ENCODE data around the gene XPR1. TPM values are rescaled to one million over a fixed set of nuclear protein-coding genes. Genes with fewer than 3 reads are reported as not detected.

Gene XPR1
- total and polyA plus RNA-seq, 2 of the 8 experiments (the other 6 are each of a cell fraction or from before 2014, with no cell fraction given) = 28.6 to 43.9 TPM

- Histone ChIP-seq H3K9me3 (ENCODE audit: insufficient read depth in 2 of 2, low read depth in 1 of 2, low read length in 1 of 2) (peaks cover 0 to 5% of the 10 kb centered on the region in 2 experiments; a peak in 1 of 4 replicates), H3K23ac (ENCODE audit: insufficient read length) (no peak overlapping the region), H2BK20ac (ENCODE audit: low read length) (no peak overlapping the region), H3K4me3 (ENCODE audit: extremely low read depth in 1 of 4, insufficient read depth in 2 of 4, low read depth in 3 of 4, low read length in 4 of 4) (no peak overlapping the region), H4K5ac (ENCODE audit: insufficient read length, low read depth, low read length) (no peak overlapping the region), H3K18ac (ENCODE audit: extremely low read depth, low read length) (no peak overlapping the region), H2BK120ac (replicated peaks; ENCODE audit: low read depth, low read length) (no peak overlapping the region), H2BK15ac (ENCODE audit: low read length) (no peak overlapping the region), H3K79me2 (ENCODE audit: control insufficient read depth in 1 of 2, insufficient read depth in 2 of 2, low read length in 2 of 2) (no peaks in the 10 kb centered on the region), H3K4ac (replicated peaks; ENCODE audit: insufficient read length, low read depth, low read length) (no peak overlapping the region), H2AFZ (ENCODE audit: low read length) (no peak overlapping the region), H3K4me2 (ENCODE audit: insufficient read depth in 1 of 2, low read depth in 2 of 2, low read length in 2 of 2) (no peak overlapping the region), H4K8ac (ENCODE audit: extremely low read depth, insufficient read depth, low read length) (no peak overlapping the region), H3K4me1 (replicated peaks in 1 of 4; ENCODE audit: control insufficient read depth in 3 of 4, insufficient read depth in 4 of 4, low read length in 3 of 4) (peaks cover 0 to 6% (median 3%) of the 10 kb centered on the region in 4 experiments; a peak in 4 of 7 replicates), H4K91ac (replicated peaks; ENCODE audit: insufficient read length, low read length) (no peak overlapping the region), H3K27ac (ENCODE audit: low read depth, low read length) (no peak overlapping the region), H2BK5ac (ENCODE audit: low read depth, low read length) (no peak overlapping the region), H3K79me1 (ENCODE audit: low read depth, low read length) (no peaks in the 10 kb centered on the region), H3K56ac (replicated peaks; ENCODE audit: insufficient read length, low read depth, low read length) (no peak overlapping the region), H3K36me3 (ENCODE audit: control insufficient read depth in 2 of 4, insufficient read depth in 4 of 4, low read length in 3 of 4) (no peaks in the 10 kb centered on the region), H2BK12ac (ENCODE audit: low read depth, low read length) (no peak overlapping the region), H4K20me1 (replicated peaks in 1 of 2; ENCODE audit: control insufficient read depth in 1 of 2, insufficient read depth in 2 of 2, low read length in 2 of 2) (no peaks in the 10 kb centered on the region), H3K14ac (ENCODE audit: insufficient read length) (no peak overlapping the region), H2AK5ac (ENCODE audit: low read depth, low read length) (no peak overlapping the region), H3K27me3 (replicated peaks in 1 of 4; ENCODE audit: control insufficient read depth in 3 of 4, extremely low read depth in 1 of 4, insufficient read depth in 3 of 4, low read length in 3 of 4) (no peaks in the 10 kb centered on the region), H3K9ac (replicated peaks in 1 of 4; ENCODE audit: extremely low read depth in 1 of 4, low read depth in 3 of 4, low read length in 3 of 4) (no peak overlapping the region), H3K23me2 (ENCODE audit: low read depth, low read length) (no peaks in the 10 kb centered on the region)
- TF ChIP-seq JUND (IDR thresholded peaks at IDR 0.05; ENCODE audit: low read length) (no peak), MAX (IDR thresholded peaks at IDR 0.05) (no peak), CBX5 (IDR thresholded peaks at IDR 0.05; ENCODE audit: low read depth, low read length) (no peak), GTF2F1 (IDR thresholded peaks at IDR 0.05; ENCODE audit: borderline replicate concordance, low read depth, low read length) (no peak), TAF1 (IDR thresholded peaks at IDR 0.05; ENCODE audit: low read depth, low read length) (no peak), KDM1A (IDR thresholded peaks at IDR 0.05; ENCODE audit: borderline replicate concordance, low read length) (no peak), RAD21 (IDR thresholded peaks at IDR 0.05 in 1 of 2, conservative IDR thresholded peaks at IDR 0.05 in 1 of 2; ENCODE audit: low read depth in 2 of 2, low read length in 2 of 2) (no peak), CHD2 (IDR thresholded peaks at IDR 0.05; ENCODE audit: low read length) (no peak), JUN (IDR thresholded peaks at IDR 0.05; ENCODE audit: low read depth, low read length) (no peak), CTBP2 (IDR thresholded peaks at IDR 0.05; ENCODE audit: borderline replicate concordance, insufficient read depth, insufficient read length, low read length) (no peak), POLR2AphosphoS5 (IDR thresholded peaks at IDR 0.05; ENCODE audit: low read depth, low read length) (no peak), ATF3 (IDR thresholded peaks at IDR 0.05; ENCODE audit: insufficient read depth, low read depth, low read length) (no peak), CREB1 (IDR thresholded peaks at IDR 0.05) (no peak), EZH2 (IDR thresholded peaks at IDR 0.05; ENCODE audit: low read depth, low read length, severe bottlenecking) (no peak)
- FAIRE-seq = no peak
- CTCF ChIA-PET (ENCODE audit: partially characterized antibody) = interaction anchor here (1.3 kb wide), 1 partner anchor 22 kb away, joined by 3 read pairs; no protein-coding TSS in a partner anchor
- POLR2A ChIA-PET (ENCODE audit: partially characterized antibody) = no interaction called here
- no peak for DNase-seq (ENCODE audit: low read depth in 1 of 2, low spot score in 2 of 2)
- 89% methylated on average over 3 of the region's 3 CpGs; no CpG with 5 or more reads in 1 of the 2 experiments for WGBS, 2 experiments (ENCODE audit: extremely low coverage in 1 of 2, insufficient coverage in 1 of 2, insufficient read length in 1 of 2, insufficient replicate concordance in 2 of 2, low coverage in 1 of 2, low lambda C conversion rate in 2 of 2, missing lambda C conversion rate in 1 of 2)
These were observed 209.6 kb downstream of the XPR1 start for GRCh38 chr1:180841415-180841814.

Measured in H1 (cell line).